Lower lobe of right lung (tissue), 2 donors: ENCODE data around the gene INTS6. TPM values are rescaled to one million over a fixed set of nuclear protein-coding genes. Genes with fewer than 3 reads are reported as not detected.

ENCODE experiments used
- ATAC-seq, 2 donors: fragments of 200-7000 bp; cut with Tn5 transposase; one replicate each; pipeline ENCODE4 v1.9.1; 2020 to 2022; ENCODE audit warnings: mild to moderate bottlenecking in 2 of 2, moderate library complexity in 2 of 2
- DNase-seq: peaks from one replicate; pipeline ENCODE4 v3.0.0-alpha.2; 2020
- H3K27ac ChIP-seq: fragments of 200-600 bp; one replicate; pipeline ENCODE4 v1.8.0; 2022
- H3K27me3 ChIP-seq: fragments of 200-600 bp; one replicate; pipeline ENCODE4 v1.8.0; 2022; ENCODE audit warnings: low read depth
- H3K36me3 ChIP-seq: fragments of 200-600 bp; one replicate; pipeline ENCODE4 v1.8.0; 2022; ENCODE audit warnings: mild to moderate bottlenecking
- H3K4me1 ChIP-seq: fragments of 200-600 bp; one replicate; pipeline ENCODE4 v1.8.0; 2022
- H3K4me3 ChIP-seq: fragments of 200-600 bp; one replicate; pipeline ENCODE4 v1.8.0; 2022; ENCODE audit warnings: mild to moderate bottlenecking
- H3K9me3 ChIP-seq: fragments of 200-600 bp; one replicate; pipeline ENCODE4 v1.8.0; 2022
- intact Hi-C: fragments of 100-400 bp; cut with DNase I; formaldehyde crosslinking; loops from one replicate; pipeline ENCODE4 v1.11.0; 2022
- total RNA-seq: library from RNA; stranded (reverse); fragmentation: NEBNext Ultra II Directional; extraction: Animal tissue kit (Norgen Biotek cat#: 25700); gene quantifications from one replicate; pipeline ENCODE4 v1.2.1, GENCODE V29; 2021
- TF ChIP-seq, protein P1 (sequence below): fragments of 200-600 bp; IDR thresholded peaks from one replicate; pipeline ENCODE4 v1.8.0; 2022; ENCODE audit warnings: antibody characterized with exemption, mild to moderate bottlenecking
- donor health status: DM: no; HTN: yes; CAD: no; lungs with severe emphysema.

INTS6 gene
- total RNA-seq, 1 donor from 2014 or later, result 29.5 TPM

DNA sequence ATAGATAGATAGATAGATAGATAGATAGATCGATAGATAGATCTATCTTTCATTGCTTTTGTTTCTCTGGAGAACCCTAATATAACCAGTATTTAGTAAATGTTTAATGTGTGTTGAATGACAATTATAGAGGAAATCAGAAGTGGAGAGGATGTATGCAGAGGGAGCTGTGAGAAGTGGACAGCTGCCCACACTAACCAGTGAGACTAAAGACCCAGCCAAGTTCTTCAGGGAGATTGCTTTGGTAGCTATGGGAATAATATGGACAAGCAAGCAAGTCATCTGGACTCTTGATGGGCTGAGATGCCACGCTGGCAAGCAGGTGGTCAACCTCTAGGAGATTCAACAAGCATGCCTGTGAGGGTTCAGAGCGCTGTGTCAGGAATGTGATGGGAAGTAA, 14.9 kb upstream of the INTS6 start:
- H3K27me3 ChIP-seq, result no peaks in the 10 kb centered on the region
- no peak overlapping the region for H3K4me3 ChIP-seq
- TF ChIP-seq, protein P1, sequence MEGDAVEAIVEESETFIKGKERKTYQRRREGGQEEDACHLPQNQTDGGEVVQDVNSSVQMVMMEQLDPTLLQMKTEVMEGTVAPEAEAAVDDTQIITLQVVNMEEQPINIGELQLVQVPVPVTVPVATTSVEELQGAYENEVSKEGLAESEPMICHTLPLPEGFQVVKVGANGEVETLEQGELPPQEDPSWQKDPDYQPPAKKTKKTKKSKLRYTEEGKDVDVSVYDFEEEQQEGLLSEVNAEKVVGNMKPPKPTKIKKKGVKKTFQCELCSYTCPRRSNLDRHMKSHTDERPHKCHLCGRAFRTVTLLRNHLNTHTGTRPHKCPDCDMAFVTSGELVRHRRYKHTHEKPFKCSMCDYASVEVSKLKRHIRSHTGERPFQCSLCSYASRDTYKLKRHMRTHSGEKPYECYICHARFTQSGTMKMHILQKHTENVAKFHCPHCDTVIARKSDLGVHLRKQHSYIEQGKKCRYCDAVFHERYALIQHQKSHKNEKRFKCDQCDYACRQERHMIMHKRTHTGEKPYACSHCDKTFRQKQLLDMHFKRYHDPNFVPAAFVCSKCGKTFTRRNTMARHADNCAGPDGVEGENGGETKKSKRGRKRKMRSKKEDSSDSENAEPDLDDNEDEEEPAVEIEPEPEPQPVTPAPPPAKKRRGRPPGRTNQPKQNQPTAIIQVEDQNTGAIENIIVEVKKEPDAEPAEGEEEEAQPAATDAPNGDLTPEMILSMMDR, result no peak
- DNase-seq (no peak), ATAC-seq (no peak)
- intact Hi-C loops, result no loop called here
- no peaks in the 10 kb centered on the region for H3K9me3 ChIP-seq
- no peaks in the 10 kb centered on the region for H3K4me1 ChIP-seq
- no peaks in the 10 kb centered on the region for H3K36me3 ChIP-seq
- H3K27ac ChIP-seq, result no peak overlapping the region

DNA sequence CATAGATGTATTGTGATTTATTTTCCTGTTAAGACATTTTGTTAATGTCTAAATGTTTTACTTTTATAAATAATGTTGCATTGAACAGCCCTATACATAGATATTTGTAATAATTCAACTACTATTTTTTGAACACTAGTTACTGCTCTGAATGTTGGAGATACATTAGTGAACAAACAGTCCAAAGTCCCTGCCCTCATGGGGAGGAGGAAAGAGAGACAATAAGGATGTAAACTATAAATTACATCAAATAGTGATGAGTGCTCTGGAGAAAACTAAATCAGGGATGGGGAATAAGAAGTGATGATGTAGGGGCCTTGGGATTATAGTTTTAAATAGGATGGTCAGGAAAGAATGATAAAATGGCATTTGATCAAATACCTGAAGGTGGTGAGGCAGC, 12.3 kb upstream of the INTS6 start:
- H3K27ac ChIP-seq, result no peak overlapping the region
- no peaks in the 10 kb centered on the region for H3K4me1 ChIP-seq
- intact Hi-C loops, result no loop called here
- no peaks in the 10 kb centered on the region for H3K36me3 ChIP-seq
- H3K9me3 ChIP-seq, result no peaks in the 10 kb centered on the region
- TF ChIP-seq, protein P1, result no peak
- H3K4me3 ChIP-seq, result no peak overlapping the region
- DNase-seq (no peak), ATAC-seq (no peak)
- H3K27me3 ChIP-seq, result no peaks in the 10 kb centered on the region

- no peak overlapping the region for H3K27ac ChIP-seq
- intact Hi-C loops, result loop anchor here (10.0 kb wide), 1 partner anchor 128 kb away; the partner anchor contains the start of gene WDFY2
- TF ChIP-seq, protein P1, result no peak
- H3K9me3 ChIP-seq, result no peaks in the 10 kb centered on the region
- H3K36me3 ChIP-seq, result peaks cover 15% of the 10 kb centered on the region
- no peak for ATAC-seq
- DNase-seq, result no peak
- no peaks in the 10 kb centered on the region for H3K27me3 ChIP-seq
- H3K4me3 ChIP-seq, result no peak overlapping the region
- H3K4me1 ChIP-seq, result peaks cover 19% of the 10 kb centered on the region
These were observed 4.4 kb upstream of the INTS6 start for GRCh38 chr13:51457086-51457815.

DNA sequence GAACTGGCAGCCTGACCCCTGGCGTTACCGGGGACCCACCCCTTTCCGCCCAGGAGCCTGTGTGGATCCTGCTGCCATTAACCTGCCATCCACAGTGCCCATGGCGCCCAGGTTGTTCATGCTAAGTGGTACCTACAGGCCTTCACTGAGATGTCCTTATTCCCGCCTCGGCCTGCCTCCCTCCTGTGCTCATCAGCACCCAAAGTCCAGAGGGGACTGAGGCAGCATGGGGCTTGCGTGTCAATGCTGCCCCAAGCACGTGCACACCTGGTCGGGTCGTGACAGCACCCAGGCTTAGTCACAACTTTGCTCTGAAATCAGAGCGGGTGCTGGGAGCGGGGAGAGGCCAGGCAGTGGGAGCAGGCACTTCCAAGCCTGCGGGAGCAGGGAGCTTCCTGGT, 3.7 kb upstream of the INTS6 start:
- intact Hi-C loops, result loop anchor here (10.0 kb wide), 1 partner anchor 128 kb away; the partner anchor contains the start of gene WDFY2
- H3K36me3 ChIP-seq, result peaks cover 15% of the 10 kb centered on the region
- no peak overlapping the region for H3K4me3 ChIP-seq
- DNase-seq (no peak), ATAC-seq (no peak)
- TF ChIP-seq, protein P1, result no peak
- no peak overlapping the region for H3K27ac ChIP-seq
- H3K27me3 ChIP-seq, result no peaks in the 10 kb centered on the region
- H3K9me3 ChIP-seq, result no peaks in the 10 kb centered on the region
- peaks cover 19% of the 10 kb centered on the region for H3K4me1 ChIP-seq

GRCh38 chr13:51455532-51455931, 2.7 kb upstream of the INTS6 start:
- H3K27me3 ChIP-seq, result no peaks in the 10 kb centered on the region
- no peak overlapping the region for H3K27ac ChIP-seq
- TF ChIP-seq, protein P1, result no peak
- ATAC-seq, result no peak
- H3K4me1 ChIP-seq, result peaks cover 27% of the 10 kb centered on the region
- peaks cover 17% of the 10 kb centered on the region for H3K36me3 ChIP-seq
- H3K9me3 ChIP-seq, result no peaks in the 10 kb centered on the region
- H3K4me3 ChIP-seq, result no peak overlapping the region
- DNase-seq, result no peak
- intact Hi-C loops, result loop anchor here (10.0 kb wide), 1 partner anchor 129 kb away; the partner anchor contains the start of gene WDFY2
